ENCODE data around the gene JUNB. TPM values are rescaled to one million over a fixed set of nuclear protein-coding genes. Genes with fewer than 3 reads are reported as not detected.
A peak's percentile ranks its signal among the peaks of the same experiment; 100 is the strongest.

The JUNB gene
- total RNA-seq, 4 donors from 2014 or later = 386 to 857 (median 664) TPM

GRCh38 chr19:12756150-12756883 lies 35.0 kb upstream of the JUNB start:
- Histone ChIP-seq H3K4me1 (peaks cover 8 to 12% (median 11%) of the 10 kb centered on the region in 4 donors), H3K9me3 (no peaks in the 10 kb centered on the region), H3K36me3 (no peaks in the 10 kb centered on the region), H3K4me3 (no peak overlapping the region), H3K27me3 (peaks cover 15% of the 10 kb centered on the region), H3K27ac (no peak overlapping the region)
- TF ChIP-seq POLR2AphosphoS5 (IDR thresholded peaks at IDR 0.05) (no peak), POLR2A (IDR thresholded peaks at IDR 0.05) (no peak), CTCF (IDR thresholded peaks at IDR 0.05) (no peak), EP300 (IDR thresholded peaks at IDR 0.05; ENCODE audit: low read depth) (no peak)
- in situ Hi-C loops (cut with MboI; ENCODE audit: low pct_ligation_motif_present in 1 of 4, low pct_unique_long_range_greater_than_20kb in 1 of 4, low sequenced_read_pairs in 3 of 4) = loop anchor here in 1 of 4 donors (10.0 kb wide), 1 partner anchor 88 kb away; no protein-coding TSS in a partner anchor
- DNase-seq = no peak
- 71 to 83% methylated on average over 4 to 19 of the region's 19 CpGs for whole genome bisulfite sequencing, 2 donors (ENCODE audit: low coverage in 1 of 2)
- intact Hi-C loops (cut with DNase I; ENCODE audit: low total_unique reads) = no loop called here

- peaks cover 0 to 3% (median 0%) of the 10 kb centered on the region in 4 donors for H3K36me3 ChIP-seq
- H3K4me1 ChIP-seq = peaks cover 8 to 12% (median 11%) of the 10 kb centered on the region in 4 donors
- H3K27ac ChIP-seq = peak overlapping the region; percentile 26 to 60 (median 45)
- H3K9me3 ChIP-seq = no peaks in the 10 kb centered on the region
- peak; percentile 80 for DNase-seq
- peak overlapping the region in 3 of 4 donors; percentile 10 to 53 (median 26) for H3K4me3 ChIP-seq
- peak in 1 of 3 donors; percentile 32 for TF ChIP-seq POLR2AphosphoS5 (IDR thresholded peaks at IDR 0.05)
- no peak for TF ChIP-seq EP300 (IDR thresholded peaks at IDR 0.05; ENCODE audit: low read depth)
- TF ChIP-seq POLR2A (IDR thresholded peaks at IDR 0.05) = peak; percentile 16
- TF ChIP-seq CTCF (IDR thresholded peaks at IDR 0.05) = peak; percentile 88 to 97 (median 92)
- H3K27me3 ChIP-seq = peaks cover 4% of the 10 kb centered on the region
- intact Hi-C loops (cut with DNase I; ENCODE audit: low total_unique reads) (no loop called here), in situ Hi-C loops (cut with MboI; ENCODE audit: low pct_ligation_motif_present in 1 of 4, low pct_unique_long_range_greater_than_20kb in 1 of 4, low sequenced_read_pairs in 3 of 4) (loop anchor here in 1 of 4 donors (10.0 kb wide), 1 partner anchor 87 kb away; no protein-coding TSS in a partner anchor)
- WGBS, 2 donors (ENCODE audit: low coverage in 1 of 2) = 8 to 83% methylated on average over 1 to 46 of the region's 60 CpGs
These were observed 33.6 kb upstream of the JUNB start for GRCh38 chr19:12757544-12758274.

GRCh38 chr19:12759686-12760085 lies 31.6 kb upstream of the JUNB start:
- WGBS, 2 donors (ENCODE audit: low coverage in 1 of 2) = 82 to 89% methylated on average over 6 of the region's 6 CpGs

More at GRCh38 chr19:12759686-12760085, 31.6 kb upstream of the JUNB start:
- TF ChIP-seq EP300 (IDR thresholded peaks at IDR 0.05; ENCODE audit: low read depth) = no peak
- no peak for TF ChIP-seq POLR2A (IDR thresholded peaks at IDR 0.05)
- no peak for TF ChIP-seq CTCF (IDR thresholded peaks at IDR 0.05)
- no peak for TF ChIP-seq POLR2AphosphoS5 (IDR thresholded peaks at IDR 0.05)
- in situ Hi-C loops (cut with MboI; ENCODE audit: low pct_ligation_motif_present in 1 of 4, low pct_unique_long_range_greater_than_20kb in 1 of 4, low sequenced_read_pairs in 3 of 4) = loop anchor here (5.0 to 10.0 kb wide), 2 partner anchors 85 to 88 kb away; no protein-coding TSS in a partner anchor
- no peaks in the 10 kb centered on the region for H3K27me3 ChIP-seq
- H3K4me1 ChIP-seq = peaks cover 8 to 12% (median 11%) of the 10 kb centered on the region in 4 donors
- no peak for DNase-seq
- intact Hi-C loops (cut with DNase I; ENCODE audit: low total_unique reads) = no loop called here
- no peak overlapping the region for H3K27ac ChIP-seq
- H3K9me3 ChIP-seq = no peaks in the 10 kb centered on the region
- peaks cover 0 to 7% (median 0%) of the 10 kb centered on the region in 4 donors for H3K36me3 ChIP-seq
- H3K4me3 ChIP-seq = no peak overlapping the region

Measured in transverse colon (tissue), 4 donors.